CD4-positive, alpha-beta T cell treated with Interleukin-4 for 4 hours (primary cell): ENCODE results near the gene PITRM1.
A peak's percentile ranks its signal among the peaks of the same experiment; 100 is the strongest.

Experiments used
- DNase-seq: peaks from one replicate; pipeline ENCODE4 v3.0.0-alpha.2; 2020

Gene PITRM1

GRCh38 chr10:3100856-3101640, 71.5 kb downstream of the PITRM1 start:
- DNase-seq = no peak

DNA sequence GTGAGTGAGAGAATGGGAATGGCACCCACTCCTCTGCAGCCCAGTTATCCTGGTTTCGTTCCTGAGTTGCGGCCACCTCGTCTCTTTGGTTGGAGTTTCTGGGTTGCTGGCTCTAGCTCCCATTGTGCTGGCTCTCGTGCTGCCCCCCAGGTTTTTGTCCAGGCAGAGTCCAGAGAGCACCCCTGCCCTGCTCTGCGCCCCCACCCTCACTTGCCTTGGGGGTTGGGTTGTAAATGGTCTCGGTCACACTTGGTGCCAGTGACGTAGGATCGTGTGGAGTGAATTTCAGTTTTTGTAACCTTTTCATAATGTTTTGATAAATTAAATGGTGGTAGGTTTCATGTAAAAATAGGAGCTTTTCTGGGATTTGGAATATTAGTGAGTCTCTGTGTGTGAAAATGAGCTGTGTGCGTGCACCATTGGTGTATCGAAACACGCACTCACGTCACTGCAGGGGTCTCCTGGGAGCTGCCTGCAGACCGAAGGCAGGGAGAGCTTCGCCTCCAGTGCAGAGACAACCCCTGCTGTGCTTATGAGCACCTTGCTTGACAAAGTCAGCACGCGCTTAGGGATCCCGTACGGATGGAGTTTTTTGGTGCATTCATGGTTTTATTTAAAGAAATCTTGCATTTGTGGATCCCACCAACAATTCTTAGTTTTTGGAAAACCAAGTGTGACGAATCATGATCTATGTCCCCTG, 72.3 kb downstream of the PITRM1 start:
- DNase-seq = no peak

DNA sequence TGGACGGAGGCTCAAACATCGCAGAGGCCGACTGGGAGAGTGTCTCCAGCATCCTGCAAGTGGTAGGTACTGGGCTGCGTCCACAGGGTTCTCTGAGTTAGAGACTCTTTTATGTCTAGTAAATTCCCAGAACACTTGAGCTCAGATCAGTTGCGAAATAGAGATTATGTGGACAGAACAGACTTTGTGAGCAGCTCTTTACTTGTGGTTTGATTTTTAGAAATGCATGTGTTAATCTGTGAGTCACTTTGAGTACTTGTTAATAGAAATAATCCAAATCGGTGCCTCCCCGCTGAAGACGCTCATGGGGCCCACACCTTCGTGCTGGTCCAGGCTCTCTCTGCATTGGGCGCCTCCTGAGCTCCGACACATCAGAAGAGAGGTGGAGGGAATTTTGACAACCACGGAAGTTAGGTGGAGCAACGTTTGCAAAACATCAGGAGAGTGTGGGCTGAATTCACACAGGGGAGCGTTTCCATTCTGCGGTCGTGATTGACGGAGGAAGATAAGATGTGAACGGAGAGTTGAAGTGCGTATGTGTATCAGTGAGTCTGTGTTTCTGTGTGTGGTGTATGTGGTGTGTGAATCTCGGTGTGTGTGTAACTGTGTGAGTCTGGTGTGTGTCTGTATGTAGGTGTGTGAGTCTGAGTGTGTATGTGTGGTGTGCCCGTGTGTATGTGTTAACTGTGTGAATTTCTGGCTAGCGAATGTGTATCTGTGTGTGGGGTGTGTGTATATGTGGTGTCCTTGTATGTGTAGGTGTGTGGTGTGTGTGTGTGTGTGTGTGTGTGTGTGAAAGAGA, 73.1 kb downstream of the PITRM1 start:
- no peak for DNase-seq

- DNase-seq = no peak
Measured at GRCh38 chr10:3098689-3099088, 73.9 kb downstream of the PITRM1 start.

DNA sequence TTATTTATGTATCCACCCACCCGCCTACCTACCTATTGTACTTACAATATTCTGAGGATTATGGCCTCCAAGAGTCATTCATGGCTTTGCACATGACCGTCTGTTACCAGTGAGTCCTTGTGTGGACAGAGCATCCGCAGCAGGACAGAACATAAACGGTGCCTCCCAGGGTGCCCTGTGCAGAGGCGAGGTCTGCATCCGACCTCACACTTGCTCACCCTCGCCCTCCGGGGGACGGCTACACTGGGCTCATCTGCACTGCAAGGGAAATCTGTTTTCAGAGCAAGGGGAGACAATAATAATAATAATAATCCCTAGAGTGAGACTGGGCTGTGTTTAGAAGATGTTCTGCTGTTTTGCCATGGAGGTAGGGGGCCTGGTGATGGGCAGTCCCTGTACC, 75.4 kb downstream of the PITRM1 start:
- no peak for DNase-seq

- no peak for DNase-seq
Measured at GRCh38 chr10:3096149-3096548, 76.4 kb downstream of the PITRM1 start.

- DNase-seq = peak; percentile 77
Measured at GRCh38 chr10:3095373-3096139, 77.0 kb downstream of the PITRM1 start.

GRCh38 chr10:3094609-3095036, 78.0 kb downstream of the PITRM1 start:
- no peak for DNase-seq

- DNase-seq = no peak
Measured at GRCh38 chr10:3093996-3094395, 78.6 kb downstream of the PITRM1 start.

- DNase-seq = no peak
Measured at GRCh38 chr10:3091921-3092320, 80.7 kb downstream of the PITRM1 start.

GRCh38 chr10:3090914-3091787, 81.4 kb downstream of the PITRM1 start:
- DNase-seq = no peak

DNA sequence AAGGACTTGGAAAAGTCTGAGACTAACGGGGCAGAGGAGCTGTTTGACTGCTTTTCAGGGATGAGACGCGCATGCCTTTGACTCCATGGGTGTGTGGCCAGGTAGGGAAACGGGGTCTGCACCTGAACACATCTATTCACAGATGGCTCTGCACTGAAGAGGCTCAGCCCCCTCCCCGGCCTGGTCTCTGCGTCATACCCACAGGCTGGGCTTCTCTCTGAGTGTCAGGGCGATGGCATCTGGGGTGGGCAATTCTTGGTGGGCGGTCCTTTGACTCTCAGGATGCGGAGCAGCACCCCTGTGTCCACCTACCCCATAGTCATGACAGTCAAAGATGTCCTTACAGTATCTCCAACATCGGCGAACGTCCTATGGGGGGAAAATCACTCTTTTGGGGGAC, 82.2 kb downstream of the PITRM1 start:
- DNase-seq = no peak
